SK-N-SH treated with all-trans-retinoic acid at 6 μM for 48 hours (cell line): Measurements from ENCODE around the gene TIAM2.

ENCODE experiments used
- ATAC-seq: fragments of 200-7000 bp; cut with Tn5 transposase; 3 replicates; pipeline ENCODE4 v1.9.1; 2020; ENCODE audit warnings: mild to moderate bottlenecking, moderate library complexity
- ARNTL ChIP-seq: fragments of 450-650 bp; formaldehyde crosslinking; IDR thresholded peaks from 2 replicates; pipeline ENCODE4 v1.5.0; 2020; ENCODE audit warnings: low read depth, mild to moderate bottlenecking, moderate library complexity, borderline replicate concordance
- BACH2 ChIP-seq: fragments of 250-450 bp; sonication (Bioruptor Pico); IDR thresholded peaks from 2 replicates; pipeline ENCODE4 v1.9.0; 2021; ENCODE audit warnings: mild to moderate bottlenecking, borderline replicate concordance
- CSRNP3 ChIP-seq: fragments of 250-450 bp; sonication (Bioruptor Pico); IDR thresholded peaks from 2 replicates; pipeline ENCODE4 v1.5.1; 2021; ENCODE audit warnings: mild to moderate bottlenecking, moderate library complexity
- GLIS3 ChIP-seq: fragments of 250-450 bp; sonication (Bioruptor Pico); IDR thresholded peaks from 2 replicates; pipeline ENCODE4 v1.5.0; 2020; ENCODE audit warnings: mild to moderate bottlenecking, moderate library complexity
- ISL1 ChIP-seq: fragments of 250-450 bp; sonication (Bioruptor Pico); IDR thresholded peaks from 2 replicates; pipeline ENCODE4 v2.1.2; 2022; ENCODE audit warnings: mild to moderate bottlenecking, moderate library complexity
- OSR1 ChIP-seq: fragments of 250-450 bp; sonication (Bioruptor Pico); IDR thresholded peaks from 2 replicates; pipeline ENCODE4 v1.8.0; 2022; ENCODE audit warnings: moderate library complexity, mild to moderate bottlenecking, inconsistent platforms
- PATZ1 ChIP-seq: fragments of 250-450 bp; sonication (Bioruptor Pico); IDR thresholded peaks from 2 replicates; pipeline ENCODE4 v1.8.0; 2020; ENCODE audit warnings: mild to moderate bottlenecking, moderate library complexity, borderline replicate concordance
- POU6F1 ChIP-seq: fragments of 250-450 bp; sonication (Bioruptor Pico); IDR thresholded peaks from 2 replicates; pipeline ENCODE4 v1.8.0; 2021; ENCODE audit warnings: low read depth, mild to moderate bottlenecking, moderate library complexity, borderline replicate concordance
- RARB ChIP-seq: fragments of 250-450 bp; sonication (Bioruptor Pico); IDR thresholded peaks from 2 replicates; pipeline ENCODE4 v1.8.0; 2021; ENCODE audit warnings: mild to moderate bottlenecking, moderate library complexity
- SNAI2 ChIP-seq: fragments of 250-450 bp; sonication (Bioruptor Pico); IDR thresholded peaks from 2 replicates; pipeline ENCODE4 v1.5.0; 2020; ENCODE audit warnings: mild to moderate bottlenecking, moderate library complexity
- TOX ChIP-seq: fragments of 250-450 bp; sonication (Bioruptor Pico); IDR thresholded peaks from 2 replicates; pipeline ENCODE4 v1.8.0; 2021; ENCODE audit warnings: mild to moderate bottlenecking, moderate library complexity, borderline replicate concordance
- TSHZ2 ChIP-seq: fragments of 250-450 bp; sonication (Bioruptor Pico); IDR thresholded peaks from 2 replicates; pipeline ENCODE4 v1.5.0; 2020; ENCODE audit warnings: mild to moderate bottlenecking, moderate library complexity
- ZC3H10 ChIP-seq: fragments of 250-450 bp; sonication (Bioruptor Pico); IDR thresholded peaks from 2 replicates; pipeline ENCODE4 v1.5.1; 2021; ENCODE audit warnings: mild to moderate bottlenecking, moderate library complexity
- ZFP3 ChIP-seq: fragments of 250-450 bp; sonication (Bioruptor Pico); IDR thresholded peaks from 2 replicates; pipeline ENCODE4 v1.5.0; 2020; ENCODE audit warnings: mild to moderate bottlenecking, moderate library complexity
- ZFP30 ChIP-seq: fragments of 450-650 bp; formaldehyde crosslinking; IDR thresholded peaks from 2 replicates; pipeline ENCODE4 v1.5.0; 2022; ENCODE audit warnings: mild to moderate bottlenecking, moderate library complexity
- ZNF70 ChIP-seq: fragments of 450-650 bp; formaldehyde crosslinking; IDR thresholded peaks from 2 replicates; pipeline ENCODE4 v1.5.0; 2020; ENCODE audit warnings: mild to moderate bottlenecking, moderate library complexity
- ZNF8 ChIP-seq: fragments of 450-650 bp; formaldehyde crosslinking; IDR thresholded peaks from 2 replicates; pipeline ENCODE4 v1.5.0; 2020; ENCODE audit warnings: mild to moderate bottlenecking, moderate library complexity

Gene TIAM2

DNA sequence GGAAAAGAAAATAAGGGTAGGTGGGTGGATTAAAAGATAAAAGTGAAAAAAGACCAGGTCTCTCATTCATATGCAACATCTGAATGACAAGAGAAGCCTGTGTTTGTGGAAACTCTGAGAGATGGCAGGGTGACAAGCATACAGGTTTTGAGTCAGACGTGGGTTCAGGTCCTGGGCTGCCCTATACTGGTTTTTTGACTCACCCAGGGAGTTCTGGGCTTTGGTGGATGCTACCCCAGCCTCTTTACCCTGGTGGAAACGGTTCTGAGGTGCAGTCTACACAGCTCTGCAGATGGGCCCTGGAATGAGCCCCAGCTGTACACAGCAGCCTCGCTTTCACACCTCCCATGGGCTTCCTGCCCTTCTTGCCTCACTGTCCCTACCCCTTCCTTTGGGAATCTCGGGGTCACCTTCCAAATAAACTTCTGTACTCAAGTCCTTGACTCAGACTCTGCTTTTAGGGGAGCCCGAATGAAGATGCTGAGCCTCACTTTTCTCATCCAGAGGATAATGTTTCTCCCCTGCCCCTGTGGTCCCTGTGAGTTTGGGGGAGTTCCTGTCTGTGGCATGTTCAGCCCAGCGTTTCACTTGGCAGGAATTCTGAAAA is 191.0 kb downstream of the TIAM2 start:
- ATAC-seq, result peak; percentile 7
- no peak for TF ChIP-seq CSRNP3 (CRISPR knock-in tag)
- no peak for TF ChIP-seq ZNF70
- TF ChIP-seq OSR1 (CRISPR knock-in tag), result no peak
- no peak for TF ChIP-seq TSHZ2 (CRISPR knock-in tag)
- no peak for TF ChIP-seq GLIS3 (CRISPR knock-in tag)
- TF ChIP-seq ZC3H10 (CRISPR knock-in tag), result no peak
- no peak for TF ChIP-seq ZNF8 (CRISPR knock-in tag)
- TF ChIP-seq PATZ1 (CRISPR knock-in tag), result no peak
- TF ChIP-seq ARNTL, result no peak

GRCh38 chr6:155187106-155187505 is 192.0 kb downstream of the TIAM2 start:
- no peak for ATAC-seq

DNA sequence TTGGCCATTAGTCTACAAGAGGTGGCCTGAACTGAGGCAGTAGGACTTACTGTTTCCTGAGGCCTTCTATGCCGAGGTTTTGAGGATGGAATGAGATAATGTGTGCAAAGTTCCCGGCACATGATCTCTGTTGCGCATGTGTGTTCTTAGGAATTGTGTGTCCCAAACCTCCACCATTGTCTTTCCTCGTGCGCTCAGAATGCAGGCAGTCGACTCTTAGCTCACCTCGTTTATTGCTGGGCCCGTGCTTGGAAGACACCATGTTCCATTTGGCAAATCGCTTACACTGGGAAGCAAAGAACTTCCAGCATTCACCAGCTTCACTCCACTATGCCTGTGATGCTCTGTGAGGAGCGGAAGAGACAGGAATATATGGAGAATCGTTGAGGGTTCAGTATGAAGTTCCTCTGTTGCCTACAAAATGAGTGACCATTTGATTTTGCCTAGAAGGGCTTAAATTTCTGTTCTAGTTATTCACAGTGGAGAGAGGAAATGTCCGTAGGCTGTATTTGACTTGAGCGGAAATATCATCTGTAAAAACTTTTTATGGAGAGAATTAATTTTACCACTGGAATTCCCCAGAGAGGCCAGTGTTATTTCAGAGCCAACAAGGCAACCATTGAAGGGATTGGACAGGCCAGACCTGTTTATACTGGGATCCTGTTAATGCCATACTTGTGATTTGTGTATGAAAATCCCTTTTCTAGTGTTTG is 193.0 kb downstream of the TIAM2 start:
- TF ChIP-seq ZC3H10 (CRISPR knock-in tag), result no peak
- peak; percentile 30 for ATAC-seq

More at GRCh38 chr6:155187106-155187505, 192.0 kb downstream of the TIAM2 start:
- TF ChIP-seq ZFP3 (CRISPR knock-in tag), result no peak
- TF ChIP-seq RARB (CRISPR knock-in tag), result no peak
- TF ChIP-seq OSR1 (CRISPR knock-in tag), result no peak
- no peak for TF ChIP-seq ZFP30
- TF ChIP-seq, all 23 proteins: peak for 0

DNA sequence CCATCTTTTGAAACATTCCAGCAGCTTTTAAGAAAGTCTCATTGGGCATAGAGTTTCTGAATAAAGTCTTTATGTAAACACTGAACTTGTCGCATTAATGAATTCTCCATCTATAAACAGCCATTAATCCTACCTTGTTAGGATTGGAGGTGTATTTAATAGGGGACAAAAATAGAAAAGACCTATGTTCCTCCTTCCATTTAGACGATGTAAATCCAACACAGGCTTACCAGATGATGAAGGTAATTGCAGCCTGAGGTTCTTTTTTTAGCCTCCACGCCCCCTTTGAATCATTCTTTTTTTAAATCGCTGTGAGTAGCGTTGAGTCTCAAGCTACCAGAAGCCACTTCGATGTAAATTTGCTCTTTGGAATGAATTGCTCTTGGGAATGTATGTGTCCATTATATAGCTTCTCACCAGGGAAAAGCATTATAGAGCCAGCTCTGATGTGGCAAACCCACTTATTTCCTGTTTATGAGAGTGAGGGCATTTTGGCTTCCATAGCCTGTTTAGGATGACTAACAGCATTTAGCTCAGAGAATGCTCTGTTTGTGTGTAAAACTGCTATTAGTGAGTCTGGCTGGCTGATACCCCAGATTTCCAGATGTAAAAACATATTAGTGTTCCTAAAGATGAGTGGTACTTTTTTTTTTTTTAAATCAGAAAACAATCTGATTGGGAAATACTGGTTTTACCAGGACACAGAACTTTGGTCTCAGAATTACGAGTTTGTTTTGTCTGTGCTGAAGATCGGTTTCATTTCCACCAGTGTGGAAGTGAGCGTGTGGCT is 193.8 kb downstream of the TIAM2 start:
- peak; percentile 86 for ATAC-seq
- no peak for TF ChIP-seq ZFP30
- TF ChIP-seq CSRNP3 (CRISPR knock-in tag), result no peak
- TF ChIP-seq BACH2, result no peak
- TF ChIP-seq TOX (CRISPR knock-in tag), result no peak
- peak; percentile 83 for TF ChIP-seq ISL1 (CRISPR knock-in tag)
- TF ChIP-seq ZFP3 (CRISPR knock-in tag), result 0 out of 2 replicates have a peak, but pooled peaks have one; percentile 33
- no peak for TF ChIP-seq ARNTL
- no peak for TF ChIP-seq SNAI2 (CRISPR knock-in tag)
- TF ChIP-seq POU6F1 (CRISPR knock-in tag), result no peak
